PC-9 (cell line): Measurements from ENCODE around the gene NPW.

Source experiments
- CTCF ChIP-seq: fragments of 200-600 bp; sonication (generic); conservative IDR thresholded peaks from 2 replicates; pipeline ENCODE4 v1.6.1; 2017; ENCODE audit warnings: mixed run types, antibody characterized with exemption, mild to moderate bottlenecking, moderate library complexity
- EZH2 ChIP-seq: fragments of 200-600 bp; sonication (generic); IDR thresholded peaks from 2 replicates; pipeline ENCODE4 v1.8.0; 2017; ENCODE audit warnings: antibody characterized with exemption, low read depth

GRCh38 chr16:2057438-2057837 is 37.9 kb downstream of the NPW start:
- no peak for TF ChIP-seq CTCF
- TF ChIP-seq EZH2, result no peak
